Left ventricle myocardium superior (tissue), 1 donor: ENCODE results near the gene LINGO3. TPM values are rescaled to one million over a fixed set of nuclear protein-coding genes. Genes with fewer than 3 reads are reported as not detected.

Experiments used
- ATAC-seq: fragments of 200-7000 bp; cut with Tn5 transposase; one replicate; pipeline ENCODE4 v1.9.1; 2020; ENCODE audit warnings: mild to moderate bottlenecking, moderate library complexity
- DNase-seq: peaks from one replicate; pipeline ENCODE4 v3.0.0-alpha.2; 2020
- intact Hi-C: fragments of 100-400 bp; cut with micrococcal nuclease; formaldehyde crosslinking; loops from one replicate; pipeline ENCODE4 v1.11.0; 2022
- total RNA-seq: library from RNA; stranded (reverse); fragmentation: NEBNext Ultra II Directional; extraction: Animal tissue kit (Norgen Biotek cat#: 25700); gene quantifications from one replicate; pipeline ENCODE4 v1.2.1, GENCODE V29; 2021
- donor health status: DM: no; HTN: yes; CAD: no; lungs with severe emphysema.

LINGO3 gene
- total RNA-seq, 1 donor from 2014 or later, result not detected

DNA sequence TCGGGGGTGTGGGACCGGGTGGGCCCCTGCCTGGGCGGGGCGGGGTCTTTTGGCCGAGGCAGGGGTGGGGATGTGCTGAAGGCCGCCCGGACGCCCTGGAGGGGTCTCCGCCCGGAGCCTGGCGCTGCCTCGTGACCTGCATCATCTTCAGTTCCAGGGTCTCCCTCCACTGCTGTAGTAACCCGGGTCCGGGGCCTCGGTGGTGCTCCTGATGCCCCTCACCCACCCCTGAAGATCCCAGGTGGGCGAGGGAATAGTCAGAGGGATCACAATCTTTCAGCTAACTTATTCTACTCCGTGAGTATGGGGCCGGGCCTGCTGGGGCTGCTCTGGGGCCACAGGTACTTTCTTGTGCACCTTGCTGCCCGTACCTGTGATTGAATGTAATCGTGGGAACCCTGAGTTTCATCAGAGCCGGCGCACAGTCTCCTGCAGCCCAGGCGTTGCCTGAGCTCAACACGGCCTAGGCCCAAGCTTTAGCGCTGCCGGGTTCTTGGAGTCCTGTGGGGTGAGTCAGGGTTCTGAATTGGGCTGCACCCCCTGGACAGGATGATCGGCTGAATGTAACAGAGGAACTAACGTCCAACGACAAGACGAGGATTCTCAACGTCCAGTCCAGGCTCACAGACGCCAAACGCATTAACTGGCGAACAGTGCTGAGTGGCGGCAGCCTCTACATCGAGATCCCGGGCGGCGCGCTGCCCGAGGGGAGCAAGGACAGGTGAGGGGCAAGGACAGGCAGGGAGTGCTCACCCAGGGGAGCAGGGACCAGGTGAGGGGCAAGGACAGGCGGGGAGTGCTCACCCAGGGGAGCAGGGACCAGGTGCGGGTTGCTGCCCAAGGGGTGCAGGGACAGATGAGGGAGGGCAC, 36.5 kb downstream of the LINGO3 start:
- intact Hi-C loops, result no loop called here
- DNase-seq, result no peak
- no peak for ATAC-seq

DNA sequence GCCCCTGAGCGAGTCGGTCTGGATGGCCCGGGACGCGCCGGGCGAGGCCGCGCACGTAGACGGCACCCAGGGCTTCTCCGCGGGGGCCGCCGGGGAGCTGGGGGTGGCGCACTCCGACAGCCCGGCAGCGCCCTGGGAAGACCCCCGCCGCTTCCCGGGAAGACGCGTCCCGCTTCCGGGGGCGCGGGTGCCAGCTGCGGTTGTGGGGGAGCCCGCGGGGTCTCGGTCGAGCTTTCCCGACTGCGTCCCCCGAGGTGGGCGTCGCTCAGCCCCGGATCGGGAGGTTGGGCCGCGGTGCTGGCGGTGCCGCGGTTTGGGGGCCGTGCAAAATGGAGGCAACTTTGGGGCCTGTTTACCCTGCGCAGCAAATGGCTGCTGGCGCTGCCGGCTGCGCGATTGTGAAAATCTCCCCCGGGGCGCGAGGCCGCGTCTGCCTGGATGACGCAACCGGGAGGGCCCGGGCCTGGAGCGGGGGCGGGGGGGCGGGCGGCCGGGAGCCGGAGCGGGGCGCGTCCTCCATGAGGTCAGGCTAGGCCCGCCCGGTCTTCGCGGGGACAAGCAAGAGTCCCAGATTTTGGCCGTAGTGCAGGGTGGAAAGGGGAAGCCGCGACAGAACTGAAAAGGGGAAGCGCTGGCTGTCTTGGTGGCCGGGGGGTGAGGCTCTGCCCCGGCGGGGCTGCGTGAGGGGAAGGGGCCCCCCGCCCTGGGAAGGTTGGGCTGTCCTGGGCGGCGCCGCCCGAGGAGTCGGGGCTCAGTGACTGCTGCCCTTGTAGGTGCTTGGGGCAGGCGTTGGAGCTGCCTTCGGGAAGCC, 37.3 kb downstream of the LINGO3 start:
- ATAC-seq (peak; percentile 60), DNase-seq (peak; percentile 92)
- intact Hi-C loops, result no loop called here

DNA sequence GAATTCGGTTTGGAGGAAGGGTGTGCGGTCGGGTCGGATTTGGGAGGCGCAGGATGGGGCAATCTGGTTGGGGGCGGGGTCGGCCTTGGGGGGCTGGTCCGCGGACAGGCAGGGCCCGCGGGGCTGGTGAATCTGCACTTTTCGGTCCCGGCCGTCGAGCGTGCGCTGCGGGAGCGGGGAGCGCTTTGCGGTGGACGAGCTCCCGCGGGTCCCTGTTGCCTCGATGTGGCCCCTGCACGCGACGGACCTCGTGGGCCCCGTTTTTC, 37.9 kb downstream of the LINGO3 start:
- DNase-seq, result peak; percentile 73
- ATAC-seq, result peak; percentile 29
- intact Hi-C loops, result no loop called here

DNA sequence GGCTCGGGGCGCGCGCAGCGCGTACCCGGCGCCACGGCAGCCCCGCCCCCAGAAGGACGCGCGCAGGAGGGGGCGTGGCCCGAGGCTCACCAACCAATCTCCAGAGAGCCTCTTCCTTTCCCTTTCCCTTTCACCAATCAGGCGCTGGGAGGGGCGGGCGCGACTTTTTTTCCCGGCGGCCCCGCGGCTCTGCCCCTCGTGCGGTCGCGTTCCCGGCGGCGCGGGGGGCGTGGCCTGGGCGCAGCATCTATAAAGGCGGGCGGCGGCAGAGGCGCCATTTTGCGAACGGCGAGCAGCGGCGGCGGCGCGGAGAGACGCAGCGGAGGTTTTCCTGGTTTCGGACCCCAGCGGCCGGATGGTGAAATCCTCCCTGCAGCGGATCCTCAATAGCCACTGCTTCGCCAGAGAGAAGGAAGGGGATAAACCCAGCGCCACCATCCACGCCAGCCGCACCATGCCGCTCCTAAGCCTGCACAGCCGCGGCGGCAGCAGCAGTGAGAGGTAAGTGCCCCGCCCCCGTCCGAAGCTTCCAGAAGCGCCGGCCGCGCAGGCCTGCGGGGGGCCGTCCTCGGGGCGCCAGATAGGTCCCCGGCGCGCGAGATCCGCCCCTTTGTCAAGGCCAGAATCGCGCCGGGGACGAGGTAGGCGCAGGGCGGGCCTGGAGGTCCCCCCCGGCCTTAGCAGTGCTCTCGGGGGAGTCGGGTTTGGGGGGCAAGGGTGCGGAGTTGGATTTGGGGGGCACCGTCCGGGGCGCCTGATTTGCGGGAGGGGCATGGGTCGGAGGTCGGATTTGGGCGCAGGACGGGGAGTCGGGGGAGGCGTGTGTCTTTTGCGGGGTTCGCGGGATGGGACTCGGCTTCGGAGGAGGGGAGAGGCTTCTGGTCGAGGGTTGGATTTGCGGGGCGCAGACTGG, 38.5 kb downstream of the LINGO3 start:
- peak; percentile 99 for DNase-seq
- ATAC-seq, result peak; percentile 87
- intact Hi-C loops, result no loop called here

DNA sequence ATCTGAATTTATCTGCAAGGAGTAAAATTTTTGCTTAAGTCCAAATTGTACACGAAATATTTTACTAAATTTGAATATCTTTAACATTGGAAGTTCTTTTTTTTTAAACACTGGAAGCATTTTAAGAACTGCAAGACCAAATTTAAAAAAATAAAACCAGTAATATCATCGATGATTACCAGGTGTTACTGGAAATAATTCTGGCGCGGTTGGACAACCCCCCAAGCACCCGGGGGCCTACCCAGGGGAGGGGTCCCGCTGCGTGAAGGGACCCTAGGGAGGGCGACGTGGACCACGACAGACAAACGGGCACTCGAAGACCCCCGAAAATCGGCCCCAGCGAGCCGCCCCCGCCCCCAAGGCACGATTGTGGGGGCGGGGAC, 39.1 kb downstream of the LINGO3 start:
- ATAC-seq, result no peak
- intact Hi-C loops, result no loop called here
- DNase-seq, result no peak

DNA sequence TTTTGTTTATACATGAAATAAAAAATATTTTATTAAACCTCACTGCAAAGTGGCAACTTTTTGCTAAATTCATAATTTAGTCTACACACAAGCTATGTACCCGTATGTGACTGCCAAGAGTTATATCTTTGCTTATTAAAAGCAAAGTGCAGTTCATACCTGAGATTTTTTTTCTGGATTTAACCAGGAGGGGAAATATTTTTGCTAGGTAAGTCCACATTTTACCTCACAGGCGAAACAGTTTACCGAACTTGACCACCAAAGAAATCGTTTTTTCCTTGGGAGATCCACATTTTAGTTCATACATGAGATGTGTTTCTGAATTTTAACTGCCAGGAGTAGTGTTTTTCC, 39.5 kb downstream of the LINGO3 start:
- no peak for ATAC-seq
- DNase-seq, result no peak
- intact Hi-C loops, result no loop called here

DNA sequence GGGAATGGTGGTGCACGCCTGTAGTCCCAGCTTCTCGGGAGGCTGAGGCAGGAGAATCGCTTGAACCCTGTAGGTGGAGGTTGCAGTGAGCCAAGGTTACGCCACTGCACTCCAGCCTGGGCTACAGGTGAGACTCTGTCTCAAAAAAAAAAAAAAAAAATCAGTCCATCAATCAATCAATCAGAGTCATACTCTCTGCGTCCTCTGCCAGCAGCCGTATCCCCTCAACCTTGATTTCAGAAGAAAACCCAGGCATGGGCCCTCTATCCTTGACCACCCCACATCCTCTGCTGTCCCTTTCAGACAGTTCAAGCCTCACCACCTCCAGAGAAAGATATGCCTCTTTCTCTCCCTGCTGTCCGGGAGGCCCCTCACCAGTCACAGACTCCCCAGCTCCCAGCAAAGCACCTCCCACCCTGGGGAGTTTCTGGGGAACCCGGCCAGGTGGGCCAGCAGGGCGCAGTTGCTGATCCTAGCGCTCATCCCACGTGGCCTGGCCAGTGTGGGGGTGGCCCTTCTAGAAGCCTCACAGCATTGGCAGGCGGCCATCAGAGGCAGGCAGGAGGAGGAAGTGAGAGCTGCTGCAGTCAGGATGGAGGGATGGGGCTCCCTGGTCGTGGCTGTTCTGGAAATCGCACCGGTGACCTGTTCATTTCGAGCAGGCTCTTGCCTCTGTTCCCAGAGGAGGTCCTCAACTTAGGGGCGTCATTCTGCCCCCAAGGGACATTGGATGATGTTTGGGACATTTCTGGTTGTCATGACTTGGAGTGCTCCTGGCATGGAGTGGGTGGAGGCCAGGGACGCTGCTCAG, 41.6 kb downstream of the LINGO3 start:
- ATAC-seq (no peak), DNase-seq (peak; percentile 92)
- intact Hi-C loops, result no loop called here

DNA sequence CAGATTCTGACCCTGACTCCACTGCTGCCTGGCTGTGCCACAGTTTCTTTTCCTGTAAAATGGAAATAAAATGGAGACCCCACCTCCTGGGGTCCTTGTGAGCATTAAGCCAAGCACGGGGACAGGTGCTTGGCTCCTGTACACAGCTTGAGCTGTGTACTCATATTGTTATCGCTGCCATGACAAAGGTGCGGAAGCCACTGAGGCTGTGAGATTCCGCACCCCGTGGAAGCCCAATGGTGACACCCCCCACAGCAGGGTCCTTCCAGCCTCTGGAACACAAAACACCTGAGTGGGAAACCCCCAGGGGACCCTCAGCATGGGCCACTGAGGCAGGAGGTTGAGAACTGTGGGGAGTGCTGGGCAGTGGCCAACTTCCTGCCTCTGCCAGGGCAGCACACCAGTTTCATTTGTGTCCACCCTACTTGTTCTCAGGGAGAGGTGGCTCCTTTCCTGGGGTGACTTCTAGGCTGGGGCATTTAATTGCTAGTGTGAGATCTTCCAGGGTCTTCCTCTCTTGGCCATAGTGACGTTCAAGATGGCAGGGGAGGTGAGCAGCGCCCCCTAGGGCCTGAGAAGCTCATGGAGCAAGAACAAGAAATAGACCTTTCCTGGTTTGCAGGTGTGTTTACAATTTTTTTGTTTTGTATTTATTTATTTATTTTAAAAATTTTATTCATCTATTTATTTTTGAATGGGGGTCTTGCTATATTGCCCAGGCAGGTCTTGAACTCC, 46.3 kb downstream of the LINGO3 start:
- DNase-seq (peak; percentile 66), ATAC-seq (no peak)
- intact Hi-C loops, result no loop called here

DNA sequence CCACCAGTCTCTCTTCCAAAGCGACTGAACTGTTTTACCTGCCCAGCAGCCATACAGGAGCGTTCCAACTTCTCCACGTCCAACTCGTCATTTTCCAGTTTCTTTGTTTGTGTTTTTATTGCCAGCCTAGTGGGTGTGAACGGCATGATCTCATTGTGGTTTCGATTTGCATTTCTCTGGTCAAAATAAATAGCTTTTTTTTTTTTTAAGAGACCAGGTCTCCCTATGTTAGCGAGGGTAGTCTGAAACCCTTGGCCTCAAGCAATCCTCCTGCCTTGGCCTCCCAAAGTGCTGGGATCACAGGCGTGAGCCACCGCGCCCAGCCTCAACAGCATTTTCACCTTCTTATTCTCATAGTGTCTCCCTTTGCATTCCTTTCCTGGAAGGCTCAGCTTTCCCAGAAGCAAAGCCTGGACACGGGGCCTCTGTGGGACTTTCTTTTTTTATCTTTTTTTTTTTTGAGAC, 47.6 kb downstream of the LINGO3 start:
- DNase-seq, result no peak
- intact Hi-C loops, result no loop called here
- no peak for ATAC-seq

DNA sequence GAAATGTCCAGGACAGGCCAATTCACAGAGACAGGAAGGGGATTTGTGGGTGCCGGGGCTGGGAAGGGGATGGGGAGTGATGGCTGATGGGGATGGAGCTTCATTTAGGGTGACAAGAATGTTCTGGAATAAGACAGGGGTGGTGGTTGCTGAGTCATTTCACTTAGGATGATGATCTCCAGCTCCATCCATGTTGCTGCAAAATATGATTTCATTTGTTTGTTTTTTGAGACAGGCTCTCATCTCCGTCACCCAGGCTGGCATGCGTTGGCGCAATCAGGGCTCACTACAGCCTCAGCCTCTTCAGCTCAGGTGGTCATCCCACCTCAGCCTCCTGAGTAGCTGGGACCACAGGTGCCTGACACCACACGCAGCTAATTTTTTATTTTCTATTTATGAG, 48.6 kb downstream of the LINGO3 start:
- ATAC-seq (no peak), DNase-seq (no peak)
- intact Hi-C loops, result no loop called here

Other genes with a start within 250 kb of the LINGO3 start
- gene MOB3A, start 211.8 kb downstream of the LINGO3 start, total RNA-seq, result 17.5 TPM
- 1.9 TPM for gene IZUMO4, start 211.2 kb downstream of the LINGO3 start, total RNA-seq
- 78.2 TPM for gene AP3D1, start 156.6 kb downstream of the LINGO3 start, total RNA-seq
- gene DOT1L, start 144.2 kb downstream of the LINGO3 start, total RNA-seq, result 11.9 TPM
- gene PLEKHJ1, start 71.8 kb downstream of the LINGO3 start, total RNA-seq, result 60.7 TPM
- gene SF3A2, start 71.3 kb downstream of the LINGO3 start, total RNA-seq, result 31.4 TPM
- 1.6 TPM for gene AMH, start 58.8 kb downstream of the LINGO3 start, total RNA-seq
- gene JSRP1, start 51.7 kb downstream of the LINGO3 start, total RNA-seq, result not detected
- gene PEAK3, start 26.0 kb downstream of the LINGO3 start, total RNA-seq, result 0.87 TPM
- 43.8 TPM for gene LSM7, start 20.4 kb upstream of the LINGO3 start, total RNA-seq
- 25.9 TPM for gene SPPL2B, start 20.5 kb upstream of the LINGO3 start, total RNA-seq
- gene TMPRSS9, start 52.1 kb upstream of the LINGO3 start, total RNA-seq, result not detected
- gene TIMM13, start 119.4 kb upstream of the LINGO3 start, total RNA-seq, result 84.1 TPM
- 17.7 TPM for gene LMNB2, start 148.8 kb upstream of the LINGO3 start, total RNA-seq
- 42.3 TPM for gene GADD45B, start 168.0 kb upstream of the LINGO3 start, total RNA-seq